Fibroblast of peridontal ligament (primary cell): ENCODE data around the gene PAOX.

Experiments used
- DNase-seq: peaks from one replicate; pipeline ENCODE4 v3.0.0-alpha.2; 2010; ENCODE audit errors: extremely low read depth

PAOX gene

GRCh38 chr10:133349577-133350011 lies 29.5 kb upstream of the PAOX start:
- DNase-seq: no peak

- DNase-seq: no peak
These were observed 28.6 kb upstream of the PAOX start for GRCh38 chr10:133350283-133350949.

- no peak for DNase-seq
These were observed 28.1 kb upstream of the PAOX start for GRCh38 chr10:133350950-133351329.

GRCh38 chr10:133351408-133352318 lies 27.4 kb upstream of the PAOX start:
- DNase-seq: no peak

GRCh38 chr10:133353202-133353959 lies 25.7 kb upstream of the PAOX start:
- no peak for DNase-seq

GRCh38 chr10:133353988-133354605 lies 25.0 kb upstream of the PAOX start:
- DNase-seq: no peak

GRCh38 chr10:133354672-133355240 lies 24.3 kb upstream of the PAOX start:
- no peak for DNase-seq

- no peak for DNase-seq
These were observed 23.8 kb upstream of the PAOX start for GRCh38 chr10:133355266-133355665.

- DNase-seq: no peak
These were observed 23.1 kb upstream of the PAOX start for GRCh38 chr10:133355991-133356390.

GRCh38 chr10:133356549-133357284 lies 22.3 kb upstream of the PAOX start:
- no peak for DNase-seq

- peak; percentile 10 for DNase-seq
These were observed 21.5 kb upstream of the PAOX start, which contains the start of gene FUOM for GRCh38 chr10:133357285-133358161. TSS of gene FUOM (minus strand) at chr10:133358019. CDS start at chr10:133358007, 12 bp downstream.

GRCh38 chr10:133358162-133358924 lies 20.7 kb upstream of the PAOX start:
- DNase-seq: no peak

GRCh38 chr10:133358925-133359310 lies 20.1 kb upstream of the PAOX start:
- DNase-seq: no peak

- DNase-seq: no peak
These were observed 19.5 kb upstream of the PAOX start for GRCh38 chr10:133359554-133359971.

GRCh38 chr10:133359972-133360610 lies 19.0 kb upstream of the PAOX start:
- no peak for DNase-seq

- no peak for DNase-seq
These were observed 17.8 kb upstream of the PAOX start for GRCh38 chr10:133361227-133361626.

- no peak for DNase-seq
These were observed 17.2 kb upstream of the PAOX start for GRCh38 chr10:133361773-133362441.

GRCh38 chr10:133362846-133363245 lies 16.2 kb upstream of the PAOX start:
- no peak for DNase-seq
